Cerebellar cortex (tissue), 1 donor: ENCODE measurements around the gene CHID1.

Source experiments
- DNase-seq: peaks from one replicate; pipeline ENCODE4 v3.0.0-alpha.2; 2015; ENCODE audit warnings: low spot score

The CHID1 gene

GRCh38 chr11:887589-887988, 23.0 kb downstream of the CHID1 start:
- no peak for DNase-seq

DNA sequence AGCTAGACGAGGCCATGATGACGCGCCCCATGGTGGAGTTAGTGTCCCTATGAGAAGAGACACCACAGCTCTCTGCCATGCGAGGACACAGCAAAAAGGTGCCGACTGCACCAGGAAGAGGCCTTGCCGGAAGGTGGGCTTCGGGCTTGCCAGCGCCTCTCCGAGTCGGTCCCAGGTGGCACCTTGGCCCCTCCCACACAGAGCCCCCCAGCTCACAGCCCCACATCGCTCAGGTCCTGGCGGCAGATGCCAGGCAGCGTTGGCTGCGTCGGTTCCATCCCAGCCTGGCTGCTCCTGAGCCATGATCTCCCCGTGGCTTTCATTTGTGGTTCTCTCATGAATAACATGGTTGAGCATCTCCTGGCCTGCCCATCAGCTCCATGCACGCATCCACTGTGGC, 24.0 kb downstream of the CHID1 start:
- no peak for DNase-seq

DNA sequence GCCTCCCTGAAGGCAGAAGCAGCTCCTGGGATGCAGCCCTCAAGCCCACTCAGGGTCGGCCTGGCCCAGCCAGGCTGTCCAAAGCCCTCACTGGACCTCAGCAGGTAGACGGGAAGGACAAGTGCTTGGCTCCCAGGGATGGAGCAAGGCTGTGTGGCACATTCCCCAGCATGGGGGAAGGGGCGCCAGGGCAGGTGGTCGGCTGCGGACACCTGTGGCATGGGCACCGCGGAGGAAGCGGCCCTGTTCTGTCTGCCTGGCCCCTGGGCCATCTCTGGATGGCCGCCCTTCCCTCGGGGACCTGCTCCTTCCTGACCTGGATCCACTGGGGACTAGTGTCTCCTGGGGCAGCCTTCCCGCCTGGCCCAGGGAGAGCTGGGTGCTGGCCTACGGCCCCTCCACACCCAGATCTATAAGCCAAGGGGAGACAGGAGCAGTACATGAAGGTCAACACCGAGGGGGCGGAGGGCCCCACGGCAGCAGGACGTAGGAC, 26.0 kb downstream of the CHID1 start:
- no peak for DNase-seq

- DNase-seq = no peak
These were observed 27.1 kb downstream of the CHID1 start for GRCh38 chr11:883527-883926.

GRCh38 chr11:882596-882995, 28.0 kb downstream of the CHID1 start:
- DNase-seq = no peak

- no peak for DNase-seq
These were observed 30.2 kb downstream of the CHID1 start for GRCh38 chr11:880447-880846.

- no peak for DNase-seq
These were observed 33.0 kb downstream of the CHID1 start for GRCh38 chr11:877565-877964.

GRCh38 chr11:876545-876944, 34.1 kb downstream of the CHID1 start:
- DNase-seq = peak; percentile 88

- no peak for DNase-seq
These were observed 34.8 kb downstream of the CHID1 start for GRCh38 chr11:875769-876301.

DNA sequence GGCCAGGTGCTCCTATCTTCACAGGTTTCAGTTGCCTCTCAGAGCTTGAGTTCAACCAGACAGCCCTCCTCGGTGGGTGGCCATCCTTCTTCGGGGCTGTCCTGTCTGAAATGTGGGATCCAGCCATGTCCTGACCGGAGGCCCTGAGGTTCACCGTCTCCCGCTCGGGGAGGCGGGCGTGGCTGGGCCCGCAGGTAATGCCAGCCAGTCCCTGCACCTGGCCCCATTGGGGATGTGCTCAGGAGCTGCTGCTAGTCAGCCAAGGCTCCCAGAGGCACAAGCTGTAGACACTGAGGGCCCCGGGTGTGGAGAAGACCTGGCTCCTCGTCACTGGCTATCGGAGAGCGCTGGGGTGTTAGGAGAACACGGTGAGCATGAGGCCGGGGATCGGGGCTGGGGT, 35.4 kb downstream of the CHID1 start:
- no peak for DNase-seq

GRCh38 chr11:873706-874105, 36.9 kb downstream of the CHID1 start:
- DNase-seq = no peak

DNA sequence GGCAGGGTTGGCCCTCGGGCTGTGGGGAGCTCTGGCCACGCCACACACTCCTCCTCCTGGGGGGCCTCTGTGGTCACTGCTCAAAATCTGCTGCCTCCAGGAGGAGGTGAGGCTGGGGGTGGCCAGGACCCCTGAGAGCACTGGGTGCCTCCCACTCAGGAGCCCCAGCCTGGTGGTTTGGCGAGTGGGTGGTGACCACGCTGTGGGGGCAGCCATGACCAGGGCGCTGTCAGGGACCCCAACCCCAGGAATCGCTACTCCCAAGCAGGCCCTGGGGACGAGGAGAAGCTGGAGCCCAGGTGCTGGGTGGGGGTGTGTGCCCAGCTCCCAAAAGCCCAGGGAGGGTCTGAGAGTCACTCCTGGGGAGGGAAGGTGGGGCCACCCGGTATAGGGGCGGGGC, 37.8 kb downstream of the CHID1 start:
- no peak for DNase-seq

DNA sequence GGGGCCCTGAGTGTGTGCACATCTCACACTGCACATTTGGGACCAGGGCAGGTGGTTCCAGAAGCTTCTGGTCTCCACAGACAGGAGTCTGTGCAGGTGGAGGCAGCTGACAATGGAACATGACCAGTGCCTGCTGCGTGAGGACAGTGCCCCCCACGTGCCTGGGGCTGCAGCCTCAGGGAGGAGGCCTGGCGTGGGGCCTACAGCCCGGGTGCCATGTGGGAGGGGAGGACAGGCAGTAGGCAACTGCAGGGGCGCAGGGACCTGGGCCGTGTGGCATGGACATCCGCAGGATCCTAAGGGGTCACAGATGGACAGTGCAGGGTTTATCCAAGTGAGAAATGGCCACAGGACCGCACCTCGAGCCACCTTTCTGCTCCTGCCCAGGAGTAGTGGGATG, 39.1 kb downstream of the CHID1 start:
- DNase-seq = no peak

- DNase-seq = no peak
These were observed 40.2 kb downstream of the CHID1 start for GRCh38 chr11:870418-870817.

GRCh38 chr11:870127-870413, 40.5 kb downstream of the CHID1 start:
- no peak for DNase-seq

- no peak for DNase-seq
These were observed 41.0 kb downstream of the CHID1 start for GRCh38 chr11:869399-870126.

DNA sequence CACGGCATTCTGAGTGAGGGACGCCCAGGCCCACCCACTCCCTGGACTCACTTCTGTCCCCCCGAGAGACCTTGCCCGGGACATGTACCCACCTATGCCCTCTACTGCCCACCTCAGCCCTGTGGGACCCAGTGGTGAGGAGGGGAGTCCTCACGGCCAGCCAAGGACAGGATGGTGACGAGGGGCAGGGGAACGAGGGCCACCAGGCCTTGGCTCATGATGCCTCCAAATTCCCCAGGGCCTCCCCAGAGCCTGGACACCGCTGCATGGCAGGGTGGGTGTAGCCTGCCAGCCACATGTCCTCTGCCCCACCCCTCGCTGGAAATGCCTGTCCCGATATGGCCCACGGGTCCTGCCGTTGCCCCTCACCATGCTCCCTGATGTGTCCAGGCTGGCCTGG, 41.8 kb downstream of the CHID1 start:
- no peak for DNase-seq

- no peak for DNase-seq
These were observed 42.2 kb downstream of the CHID1 start for GRCh38 chr11:868394-868793.

DNA sequence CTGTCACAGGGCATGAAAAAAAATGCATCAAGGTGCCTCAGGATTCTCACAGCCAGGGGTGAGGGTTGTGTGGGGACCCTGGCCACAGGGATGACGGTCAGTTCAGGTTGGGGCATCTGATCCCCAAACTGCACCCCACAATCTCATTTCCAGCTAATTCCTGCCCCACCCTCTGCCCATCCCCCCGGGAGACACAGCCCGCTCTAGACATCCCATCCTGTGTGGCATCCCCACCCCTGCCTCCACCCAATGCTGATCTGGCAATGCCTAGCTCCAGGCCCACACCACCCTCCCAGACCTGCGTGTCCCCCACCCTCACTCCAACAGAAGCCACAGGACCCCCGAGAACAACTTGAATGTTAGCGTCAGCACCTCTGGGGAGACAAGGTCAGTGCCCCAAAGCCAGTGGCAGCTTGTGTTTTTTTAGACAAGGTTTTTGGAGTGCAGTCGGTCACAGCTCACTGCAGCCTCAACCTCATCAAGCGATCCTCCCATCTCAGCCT, 42.7 kb downstream of the CHID1 start:
- no peak for DNase-seq

DNA sequence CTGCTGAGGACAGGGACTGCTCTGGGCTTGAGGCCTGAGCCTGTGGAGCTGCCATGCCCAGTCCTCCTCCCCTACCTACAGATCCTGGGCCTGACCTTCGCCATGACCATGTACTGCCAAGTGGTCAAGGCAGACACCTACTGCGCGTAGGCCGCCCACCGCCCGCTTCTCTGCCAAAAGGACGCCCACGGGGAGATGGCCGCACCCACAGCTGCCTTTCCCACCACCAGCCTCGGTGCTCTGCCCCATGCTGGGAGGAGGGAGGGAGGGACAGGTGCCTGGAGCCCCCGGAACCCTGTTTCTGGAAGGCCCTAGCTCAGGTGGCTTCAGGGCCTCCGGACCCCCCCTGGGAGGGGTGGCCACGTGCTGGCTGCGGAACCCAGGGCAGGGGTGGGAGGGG, 44.1 kb downstream of the CHID1 start:
- DNase-seq = no peak

GRCh38 chr11:865462-866430, 44.9 kb downstream of the CHID1 start:
- no peak for DNase-seq

DNA sequence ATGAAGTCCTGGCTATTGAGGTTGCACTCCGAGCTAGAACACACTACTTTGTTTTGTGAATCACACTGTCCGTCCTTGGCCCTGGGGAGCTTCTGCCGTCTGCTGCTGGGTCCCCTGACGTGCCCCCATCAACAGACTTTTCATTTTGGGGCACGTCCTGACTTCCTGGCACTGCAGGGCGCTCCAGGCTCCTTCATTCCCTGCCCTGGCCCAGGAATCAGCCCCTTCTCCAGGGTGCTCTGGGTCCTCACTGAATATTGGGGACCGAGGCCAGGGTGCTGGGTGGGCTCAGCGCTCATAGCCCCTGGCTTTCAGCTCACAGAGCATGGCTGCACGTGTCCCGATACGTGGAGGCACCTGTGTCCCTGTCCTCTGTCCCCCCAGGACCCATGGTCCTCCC, 45.7 kb downstream of the CHID1 start:
- DNase-seq = no peak
